ENCODE data around the gene THUMPD2.

- TF ChIP-seq CTCF (IDR thresholded peaks at IDR 0.05): no peak
- no peak for TF ChIP-seq POLR2A (IDR thresholded peaks at IDR 0.05)
Observed at GRCh38 chr2:39701137-39701536, 77.9 kb downstream of the THUMPD2 start.

Data from thyroid gland (tissue), 4 donors.